Osteoblast (primary cell): ENCODE results near the gene HOXD4. TPM values are rescaled to one million over a fixed set of nuclear protein-coding genes. Genes with fewer than 3 reads are reported as not detected.

Experiments
- DNase-seq: peaks from one replicate; pipeline ENCODE4 v3.0.0; 2011; ENCODE audit warnings: low spot score, mixed read lengths; ENCODE audit not compliant: insufficient read length; ENCODE audit errors: missing footprints
- H2AFZ ChIP-seq: 2 replicates; pipeline ENCODE4 v1.6.0; 2011; ENCODE audit warnings: mild to moderate bottlenecking, low read length
- H3K27ac ChIP-seq: 2 replicates; pipeline ENCODE4 v1.5.1; 2011; ENCODE audit warnings: mild to moderate bottlenecking, low read depth, low read length, moderate library complexity
- H3K27me3 ChIP-seq: 2 replicates; pipeline ENCODE4 v1.6.0; 2012; ENCODE audit warnings: mild to moderate bottlenecking, control low read depth, inconsistent platforms, low read length, moderate library complexity; ENCODE audit not compliant: insufficient read depth
- H3K36me3 ChIP-seq: 2 replicates; pipeline ENCODE4 v1.5.1; 2011; ENCODE audit warnings: mild to moderate bottlenecking, low read length, control low read depth, moderate library complexity; ENCODE audit not compliant: insufficient read depth
- H3K4me1 ChIP-seq: 2 replicates; pipeline ENCODE4 v1.5.1; 2011; ENCODE audit warnings: mild to moderate bottlenecking, low read length, control low read depth, moderate library complexity; ENCODE audit not compliant: insufficient read depth
- H3K4me2 ChIP-seq: 2 replicates; pipeline ENCODE4 v1.6.0; 2011; ENCODE audit warnings: mild to moderate bottlenecking, low read length; ENCODE audit not compliant: insufficient read depth
- H3K4me3 ChIP-seq: fragments of 200-600 bp; sonication (generic); 3 replicates; pipeline ENCODE4 v1.5.1; 2012; ENCODE audit warnings: mild to moderate bottlenecking, low read length, inconsistent platforms; ENCODE audit not compliant: insufficient read depth
- H3K79me2 ChIP-seq: 2 replicates; pipeline ENCODE4 v1.6.0; 2012; ENCODE audit warnings: mild to moderate bottlenecking, low read length, control low read depth, inconsistent platforms; ENCODE audit not compliant: insufficient read depth
- H3K9me3 ChIP-seq: 2 replicates; pipeline ENCODE4 v1.5.1; 2011; ENCODE audit warnings: low read depth, low read length, control low read depth
- H4K20me1 ChIP-seq: 2 replicates; pipeline ENCODE4 v1.6.0; 2012; ENCODE audit warnings: mild to moderate bottlenecking, low read length, control low read depth; ENCODE audit not compliant: insufficient read depth
- CTCF ChIP-seq: IDR thresholded peaks from 2 replicates; pipeline ENCODE4 v1.5.1; 2011; ENCODE audit warnings: mild to moderate bottlenecking, low read depth, low read length, moderate library complexity; ENCODE audit errors: extremely low read depth
- total RNA-seq: library from RNA; depleted of rRNA; stranded (reverse); fragments of >200 nt; gene quantifications from 2 replicates; pipeline ENCODE4 v1.2.3, GENCODE V29; 2012

The HOXD4 gene
- total RNA-seq, 1 donor = 0.36 TPM

DNA sequence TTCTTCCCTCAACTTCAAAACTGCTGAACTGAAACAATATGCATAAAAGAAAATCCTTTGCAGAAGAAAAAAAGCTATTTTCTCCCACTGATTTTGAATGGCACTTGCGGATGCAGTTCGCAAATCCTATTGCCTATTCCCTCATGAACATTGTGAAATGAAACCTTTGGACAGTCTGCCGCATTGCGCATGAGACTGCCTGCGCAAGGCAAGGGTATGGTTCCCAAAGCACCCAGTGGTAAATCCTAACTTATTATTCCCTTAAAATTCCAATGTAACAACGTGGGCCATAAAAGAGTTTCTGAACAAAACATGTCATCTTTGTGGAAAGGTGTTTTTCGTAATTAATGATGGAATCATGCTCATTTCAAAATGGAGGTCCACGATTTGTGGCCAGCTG, 13.4 kb upstream of the HOXD4 start:
- H3K79me2 ChIP-seq = peaks cover 50% of the 10 kb centered on the region
- no peak for TF ChIP-seq CTCF

DNA sequence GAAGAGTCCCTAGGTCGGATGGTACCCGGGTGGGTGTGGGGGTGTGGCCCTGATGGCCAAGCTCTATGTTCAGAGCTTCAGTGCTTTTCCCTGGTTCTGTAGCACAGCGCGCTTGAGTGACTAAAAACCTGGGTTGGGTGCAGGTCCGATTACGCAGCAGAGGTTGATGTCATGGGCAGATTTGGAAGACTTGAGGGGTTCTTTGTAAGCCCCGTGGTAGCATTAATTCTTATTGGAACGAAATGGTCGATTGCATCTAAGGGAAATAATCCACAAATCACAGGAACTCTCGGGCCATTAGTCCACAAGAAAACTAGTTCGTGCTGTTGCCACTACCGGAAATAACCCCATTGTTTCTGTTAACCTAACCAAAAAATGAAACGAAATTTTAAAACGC, 12.8 kb upstream of the HOXD4 start:
- no peaks in the 10 kb centered on the region for H3K27me3 ChIP-seq
- H3K4me1 ChIP-seq = peaks cover 24% of the 10 kb centered on the region
- no peak overlapping the region for H2AFZ ChIP-seq
- no peaks in the 10 kb centered on the region for H3K9me3 ChIP-seq
- peak overlapping the region; percentile 19 for H3K4me2 ChIP-seq
- H3K36me3 ChIP-seq = no peaks in the 10 kb centered on the region
- no peak overlapping the region for H3K4me3 ChIP-seq
- H3K27ac ChIP-seq = peak overlapping the region; percentile 5
- TF ChIP-seq CTCF = no peak
- H3K79me2 ChIP-seq = peaks cover 52% of the 10 kb centered on the region
- peaks cover 4% of the 10 kb centered on the region for H4K20me1 ChIP-seq
- no peak for DNase-seq

More for the DNA sequence above, 13.4 kb upstream of the HOXD4 start:
- H4K20me1 ChIP-seq = peaks cover 4% of the 10 kb centered on the region
- peaks cover 24% of the 10 kb centered on the region for H3K4me1 ChIP-seq
- peak overlapping the region; percentile 88 for H3K4me2 ChIP-seq
- no peaks in the 10 kb centered on the region for H3K27me3 ChIP-seq
- H2AFZ ChIP-seq = no peak overlapping the region
- no peaks in the 10 kb centered on the region for H3K36me3 ChIP-seq
- no peaks in the 10 kb centered on the region for H3K9me3 ChIP-seq
- H3K4me3 ChIP-seq = peak overlapping the region; percentile 86
- no peak overlapping the region for H3K27ac ChIP-seq
- DNase-seq = no peak

DNA sequence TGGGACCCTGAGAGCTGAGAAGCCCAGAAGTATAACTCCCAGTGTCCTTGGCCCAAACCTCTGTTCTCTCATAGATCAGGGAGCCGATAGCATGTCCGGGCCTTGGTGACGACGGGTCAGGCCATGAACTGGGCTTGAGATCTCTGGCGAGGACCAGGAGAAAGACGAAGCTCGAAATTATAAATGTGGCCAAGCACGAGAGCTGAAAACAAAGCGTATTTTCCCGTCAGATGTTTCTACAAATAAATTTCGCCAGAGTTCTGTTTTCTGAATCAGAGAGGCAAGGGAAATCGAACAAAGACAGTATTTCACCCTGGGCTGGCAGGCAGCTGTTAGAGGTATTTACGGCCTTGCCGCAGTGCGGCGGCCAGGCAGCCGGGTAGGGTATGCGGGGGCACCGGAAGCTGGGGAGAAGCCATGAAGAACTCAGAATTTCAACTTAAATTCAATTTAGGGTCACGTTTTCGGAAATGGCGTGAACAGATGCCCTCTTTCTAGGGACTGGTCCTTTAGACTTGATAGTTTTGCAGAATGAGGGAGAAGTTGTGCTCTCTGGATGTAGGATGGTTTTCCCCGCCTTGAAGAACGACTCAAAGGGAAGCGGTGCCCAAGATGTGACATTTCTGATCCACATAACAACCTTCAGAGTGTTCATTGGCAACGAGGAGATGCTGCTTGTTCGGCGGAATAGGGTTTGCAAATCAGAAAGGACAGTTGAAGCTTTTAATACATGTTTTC, 12.3 kb upstream of the HOXD4 start:
- Histone ChIP-seq H3K9me3 (no peaks in the 10 kb centered on the region), H3K4me3 (peak overlapping the region; percentile 1), H2AFZ (no peak overlapping the region), H3K4me1 (peaks cover 24% of the 10 kb centered on the region), H3K27me3 (no peaks in the 10 kb centered on the region), H3K79me2 (peaks cover 57% of the 10 kb centered on the region), H3K27ac (peak overlapping the region; percentile 5), H4K20me1 (peaks cover 4% of the 10 kb centered on the region), H3K4me2 (peak overlapping the region; percentile 25), H3K36me3 (no peaks in the 10 kb centered on the region)
- no peak for TF ChIP-seq CTCF
- peak; percentile 77 for DNase-seq

DNA sequence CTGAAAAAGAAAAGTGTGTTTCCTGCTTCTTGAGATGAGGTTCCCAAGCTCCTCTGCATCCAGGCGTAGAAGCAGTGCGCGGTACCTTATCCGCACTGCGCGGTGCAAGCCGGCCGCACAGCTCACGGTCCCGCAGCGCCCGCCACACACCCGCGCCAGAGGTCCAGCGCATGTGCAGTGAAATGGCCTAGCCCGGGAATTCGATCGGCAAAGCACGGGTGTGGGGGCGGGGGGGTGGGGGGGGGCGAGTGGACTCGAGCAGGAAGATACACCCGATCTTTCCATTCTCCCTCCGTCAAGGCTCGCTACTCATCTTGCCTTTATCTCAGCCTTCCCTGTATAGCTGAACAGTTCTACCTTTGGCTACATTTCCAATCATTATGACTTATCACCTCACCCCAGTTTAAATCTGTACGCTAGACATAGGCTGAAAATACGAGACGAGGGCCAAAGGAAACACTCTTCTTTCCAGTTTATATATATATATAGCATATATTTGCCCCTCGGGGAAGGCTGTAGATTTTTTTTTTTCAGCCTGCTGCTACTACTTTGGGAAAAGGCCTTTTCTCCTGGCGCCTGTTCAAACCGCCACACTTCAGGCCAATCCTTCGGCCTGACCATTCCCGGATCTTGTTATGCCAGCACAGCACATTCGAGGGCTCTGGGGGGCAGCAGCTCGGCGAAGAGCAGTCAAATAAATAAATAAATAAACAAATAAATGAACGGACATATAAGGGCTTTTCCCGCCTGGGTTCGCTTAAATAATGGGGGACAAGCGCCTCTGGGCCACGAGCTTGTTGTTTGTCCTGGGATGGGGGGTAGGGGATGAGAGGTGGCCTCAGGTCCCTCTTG, 11.5 kb upstream of the HOXD4 start:
- Histone ChIP-seq H3K4me3 (peak overlapping the region; percentile 79), H2AFZ (peak overlapping the region; percentile 87), H3K79me2 (peaks cover 57% of the 10 kb centered on the region), H3K4me2 (peak overlapping the region; percentile 79), H3K27me3 (no peaks in the 10 kb centered on the region), H3K27ac (peak overlapping the region; percentile 60), H3K36me3 (no peaks in the 10 kb centered on the region), H4K20me1 (peaks cover 6% of the 10 kb centered on the region), H3K9me3 (no peaks in the 10 kb centered on the region), H3K4me1 (peaks cover 24% of the 10 kb centered on the region)
- no peak for TF ChIP-seq CTCF
- DNase-seq = peak; percentile 93
